Activated CD4-positive, alpha-beta memory T cell treated with anti-CD3 and anti-CD28 coated beads, Interleukin-2, amount 10 ng/mL, durations not matched to agents 7 days and 5 days (primary cell): Measurements from ENCODE around the gene TMC8. TPM values are rescaled to one million over a fixed set of nuclear protein-coding genes. Genes with fewer than 3 reads are reported as not detected.
A peak's percentile ranks its signal among the peaks of the same experiment; 100 is the strongest.
"Not testable (repeated sequence)": the region's sequence is repeated elsewhere in the genome, so short reads cannot be mapped to it uniquely, and the experiment has no call there.

Experiments
- CTCF ChIA-PET: fragments of 350-600 bp; sonication (Branson Sonifier 250); formaldehyde crosslinking; loops from one replicate; lab custom pipeline; 2021; ENCODE audit warnings: antibody characterized with exemption, inconsistent platforms; lab: Charles Lee
- POLR2A ChIA-PET: fragments of 350-600 bp; sonication (Branson Sonifier 250); formaldehyde crosslinking; loops from one replicate; lab custom pipeline; 2021; ENCODE audit warnings: antibody characterized with exemption; lab: Charles Lee
- DNase-seq: peaks from one replicate; pipeline ENCODE4 v3.0.0-alpha.2; 2020
- H3K27ac Mint-ChIP-seq: one replicate; pipeline ENCODE4 v1.8.0; 2021; ENCODE audit warnings: mild to moderate bottlenecking, mixed read lengths
- H3K27me3 Mint-ChIP-seq: one replicate; pipeline ENCODE4 v1.8.0; 2021; ENCODE audit warnings: mixed read lengths
- H3K36me3 Mint-ChIP-seq: one replicate; pipeline ENCODE4 v1.8.0; 2021; ENCODE audit warnings: low read depth, mixed read lengths
- H3K4me1 Mint-ChIP-seq: one replicate; pipeline ENCODE4 v1.8.0; 2021; ENCODE audit warnings: mixed read lengths
- H3K4me3 Mint-ChIP-seq: one replicate; pipeline ENCODE4 v1.8.0; 2021; ENCODE audit warnings: mild to moderate bottlenecking, mixed read lengths
- H3K9me3 Mint-ChIP-seq: one replicate; pipeline ENCODE4 v1.8.0; 2021; ENCODE audit warnings: mixed read lengths
- total RNA-seq, 2 experiments: library from RNA; stranded (reverse); gene quantifications; one replicate each; pipeline ENCODE4 v1.2.3, GENCODE V29; 2021

The TMC8 gene
- total RNA-seq, 2 experiments from 2014 or later, result 316 to 334 TPM

DNA sequence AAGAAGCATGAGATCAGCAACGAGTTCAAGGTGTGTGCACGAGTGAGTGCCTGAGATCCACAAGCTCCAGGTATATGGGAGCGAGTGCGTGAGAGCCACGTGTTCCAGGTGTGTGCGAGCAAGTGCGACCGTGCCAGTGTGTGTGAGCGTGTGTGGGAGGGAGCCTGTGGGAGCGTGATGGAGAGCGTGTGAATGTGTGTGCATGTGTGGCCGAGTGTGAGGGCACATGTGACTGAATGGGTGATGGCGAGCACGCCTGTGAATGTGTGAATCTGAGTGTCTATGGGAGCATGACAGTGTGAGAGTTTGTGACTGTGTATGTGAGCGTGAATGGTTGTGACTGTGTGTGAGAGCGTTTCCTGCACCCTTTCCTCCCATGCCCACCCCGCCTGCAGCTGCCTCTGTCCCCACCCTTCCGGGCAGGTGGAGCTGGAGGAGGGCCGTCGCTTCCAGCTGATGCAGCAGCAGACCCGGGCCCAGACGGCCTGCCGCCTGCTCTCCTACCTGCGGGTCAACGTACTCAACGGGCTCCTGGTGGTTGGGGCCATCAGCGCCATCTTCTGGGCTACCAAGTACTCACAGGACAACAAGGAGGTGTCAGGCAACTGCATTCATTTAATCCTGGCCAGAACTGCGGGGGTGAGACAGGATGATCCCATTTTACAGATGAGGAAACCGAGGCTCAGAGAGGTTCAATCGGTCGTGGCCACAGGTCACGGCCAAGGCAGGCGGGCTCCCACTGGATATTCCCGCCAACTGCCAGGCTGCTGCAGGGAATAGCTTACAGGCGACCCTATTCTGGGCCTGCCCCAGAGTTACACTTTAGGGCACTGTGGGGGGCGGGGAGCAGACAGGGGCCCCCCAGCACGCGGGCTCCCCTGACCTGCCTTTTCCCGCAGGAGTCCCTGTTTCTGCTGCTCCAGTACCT, 3.7 kb downstream of the TMC8 start:
- H3K36me3 Mint-ChIP-seq, result peaks cover 72% of the 10 kb centered on the region
- peak overlapping the region; percentile 89 for H3K27ac Mint-ChIP-seq
- H3K4me1 Mint-ChIP-seq, result peaks cover 74% of the 10 kb centered on the region
- peak; percentile 88 for DNase-seq
- H3K9me3 Mint-ChIP-seq, result no peaks in the 10 kb centered on the region
- ChIA-PET POLR2A (interaction anchor here (1.5 to 16.9 kb wide), 6 partner anchors 9 to 53 kb away, joined by 5 to 332 read pairs (median 12); partner anchors contain the start of genes AFMID, TK1, TMC6 and TMC8), CTCF (interaction anchor here (0.6 to 8.2 kb wide), 13 partner anchors 10 to 153 kb away, joined by 3 to 106 read pairs (median 4); partner anchors contain the start of gene TMC6)
- H3K4me3 Mint-ChIP-seq, result peak overlapping the region; percentile 87
- no peaks in the 10 kb centered on the region for H3K27me3 Mint-ChIP-seq

DNA sequence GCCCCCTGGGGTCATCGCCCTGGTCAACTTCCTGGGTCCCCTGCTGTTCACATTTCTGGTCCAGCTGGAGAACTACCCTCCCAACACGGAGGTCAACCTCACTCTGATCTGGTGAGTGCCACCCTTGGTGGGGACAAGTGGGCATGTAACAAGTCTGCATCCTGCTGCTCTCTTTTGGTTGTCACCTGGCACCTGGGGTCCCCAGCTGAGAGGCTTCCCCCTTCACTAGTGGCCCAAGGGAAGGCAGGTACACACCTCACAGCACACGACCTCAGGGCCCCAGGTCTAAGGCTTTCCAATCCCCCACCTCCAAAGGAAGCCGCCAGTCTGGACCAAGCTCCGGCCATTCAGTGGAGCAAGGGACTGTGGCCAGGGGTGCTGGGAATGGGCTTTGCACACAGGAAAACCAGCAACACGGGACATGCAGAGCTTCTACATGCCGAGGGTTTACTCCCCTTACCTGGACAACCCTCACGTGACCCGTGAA, 4.4 kb downstream of the TMC8 start:
- Mint-ChIP-seq H3K27ac (no peak overlapping the region), H3K4me3 (no peak overlapping the region), H3K9me3 (no peaks in the 10 kb centered on the region), H3K27me3 (no peaks in the 10 kb centered on the region), H3K36me3 (peaks cover 75% of the 10 kb centered on the region), H3K4me1 (peaks cover 72% of the 10 kb centered on the region)
- ChIA-PET POLR2A (interaction anchor here (1.5 to 16.9 kb wide), 6 partner anchors 9 to 52 kb away, joined by 5 to 332 read pairs (median 12); partner anchors contain the start of genes AFMID, TK1, TMC6 and TMC8), CTCF (interaction anchor here (1.0 to 8.2 kb wide), 12 partner anchors 10 to 116 kb away, joined by 3 to 106 read pairs (median 4); partner anchors contain the start of gene TMC6)
- no peak for DNase-seq

DNA sequence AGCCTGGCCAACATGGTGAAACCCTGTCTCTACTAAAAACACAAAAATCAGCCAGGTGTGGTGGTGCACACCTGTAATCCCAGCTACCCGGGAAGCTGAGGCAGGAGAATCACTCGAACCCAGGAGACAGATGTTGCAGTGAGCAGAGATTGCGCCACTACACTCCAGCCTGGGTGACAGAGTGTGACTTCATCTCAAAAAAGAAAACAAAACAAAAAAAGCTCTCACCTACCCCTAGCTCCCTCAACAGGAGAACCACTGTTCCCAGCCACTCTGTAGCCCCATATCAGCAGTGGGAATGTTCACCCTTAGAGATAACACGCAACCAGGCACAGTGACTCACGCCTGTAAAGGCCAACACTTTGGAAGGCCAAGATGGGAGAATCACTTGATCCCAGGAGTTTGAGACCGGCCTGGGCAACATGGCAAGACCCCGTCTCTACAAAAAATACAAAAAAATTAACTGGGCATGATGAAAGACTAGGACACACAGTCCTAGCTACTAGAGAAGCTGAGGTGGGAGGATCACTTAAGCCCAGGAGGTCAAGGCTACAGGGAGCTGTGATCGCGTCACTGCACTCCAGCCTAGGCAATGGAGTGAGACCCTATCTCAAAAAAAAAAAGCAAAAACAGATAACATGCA, 5.4 kb downstream of the TMC8 start:
- no peak for DNase-seq
- peak overlapping the region; percentile 58 for H3K27ac Mint-ChIP-seq
- H3K4me3 Mint-ChIP-seq, result no peak overlapping the region
- H3K9me3 Mint-ChIP-seq, result no peaks in the 10 kb centered on the region
- no peaks in the 10 kb centered on the region for H3K27me3 Mint-ChIP-seq
- CTCF ChIA-PET, result interaction anchor here (0.9 to 8.2 kb wide), 7 partner anchors 12 to 72 kb away, joined by 3 to 106 read pairs (median 4); partner anchors contain the start of gene TMC6
- POLR2A ChIA-PET, result interaction anchor here (1.4 to 16.9 kb wide), 6 partner anchors 8 to 51 kb away, joined by 4 to 332 read pairs (median 12); partner anchors contain the start of genes AFMID, TK1, TMC6 and TMC8
- peaks cover 76% of the 10 kb centered on the region for H3K4me1 Mint-ChIP-seq
- peaks cover 76% of the 10 kb centered on the region for H3K36me3 Mint-ChIP-seq

DNA sequence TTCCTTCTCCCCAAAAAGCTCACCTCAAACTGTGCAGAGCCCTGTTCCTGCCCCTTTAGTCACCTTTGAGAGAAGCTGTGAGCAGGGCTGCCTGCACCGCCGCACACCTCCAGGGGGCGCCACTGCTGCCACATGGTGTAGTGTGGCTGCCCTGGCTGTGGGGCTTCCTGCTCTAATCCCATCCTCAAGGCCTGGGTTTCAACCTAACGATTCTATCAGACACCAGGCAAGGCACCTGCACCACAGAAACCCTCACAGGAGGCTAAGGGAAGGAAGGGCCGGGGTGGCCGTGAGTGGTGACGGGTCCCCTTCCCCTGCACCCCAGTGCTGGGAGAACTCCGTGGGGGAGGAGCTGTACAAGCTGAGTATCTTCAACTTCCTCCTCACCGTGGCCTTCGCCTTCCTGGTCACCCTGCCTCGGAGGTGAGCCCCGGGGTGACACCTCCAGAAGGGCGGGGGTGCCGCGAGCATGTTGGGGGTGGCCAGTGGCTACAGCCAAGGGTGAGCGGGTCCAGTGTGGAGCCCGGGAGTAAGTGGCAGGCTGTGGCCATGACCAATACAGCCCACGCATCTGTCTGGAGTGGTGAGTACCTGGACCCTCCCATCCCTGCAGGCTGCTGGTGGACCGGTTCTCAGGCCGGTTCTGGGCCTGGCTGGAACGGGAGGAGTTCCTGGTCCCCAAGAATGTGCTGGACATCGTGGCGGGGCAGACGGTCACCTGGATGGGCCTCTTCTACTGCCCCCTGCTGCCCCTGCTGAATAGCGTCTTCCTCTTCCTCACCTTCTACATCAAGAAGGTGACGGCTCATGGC, 7.0 kb downstream of the TMC8 start:
- DNase-seq, result peak; percentile 60
- H3K4me1 Mint-ChIP-seq, result peaks cover 89% of the 10 kb centered on the region
- POLR2A ChIA-PET, result interaction anchor here (0.6 to 14.6 kb wide), 10 partner anchors 13 to 179 kb away, joined by 3 to 332 read pairs (median 5); partner anchors contain the start of genes SYNGR2, TK1, TMC6 and TMC8
- H3K27me3 Mint-ChIP-seq, result no peaks in the 10 kb centered on the region
- peaks cover 80% of the 10 kb centered on the region for H3K36me3 Mint-ChIP-seq
- no peak overlapping the region for H3K4me3 Mint-ChIP-seq
- CTCF ChIA-PET, result interaction anchor here (0.6 to 8.2 kb wide), 11 partner anchors 9 to 294 kb away, joined by 3 to 106 read pairs (median 5); partner anchors contain the start of genes C17orf99 and TMC6
- H3K27ac Mint-ChIP-seq, result peak overlapping the region; percentile 76
- H3K9me3 Mint-ChIP-seq, result no peaks in the 10 kb centered on the region

DNA sequence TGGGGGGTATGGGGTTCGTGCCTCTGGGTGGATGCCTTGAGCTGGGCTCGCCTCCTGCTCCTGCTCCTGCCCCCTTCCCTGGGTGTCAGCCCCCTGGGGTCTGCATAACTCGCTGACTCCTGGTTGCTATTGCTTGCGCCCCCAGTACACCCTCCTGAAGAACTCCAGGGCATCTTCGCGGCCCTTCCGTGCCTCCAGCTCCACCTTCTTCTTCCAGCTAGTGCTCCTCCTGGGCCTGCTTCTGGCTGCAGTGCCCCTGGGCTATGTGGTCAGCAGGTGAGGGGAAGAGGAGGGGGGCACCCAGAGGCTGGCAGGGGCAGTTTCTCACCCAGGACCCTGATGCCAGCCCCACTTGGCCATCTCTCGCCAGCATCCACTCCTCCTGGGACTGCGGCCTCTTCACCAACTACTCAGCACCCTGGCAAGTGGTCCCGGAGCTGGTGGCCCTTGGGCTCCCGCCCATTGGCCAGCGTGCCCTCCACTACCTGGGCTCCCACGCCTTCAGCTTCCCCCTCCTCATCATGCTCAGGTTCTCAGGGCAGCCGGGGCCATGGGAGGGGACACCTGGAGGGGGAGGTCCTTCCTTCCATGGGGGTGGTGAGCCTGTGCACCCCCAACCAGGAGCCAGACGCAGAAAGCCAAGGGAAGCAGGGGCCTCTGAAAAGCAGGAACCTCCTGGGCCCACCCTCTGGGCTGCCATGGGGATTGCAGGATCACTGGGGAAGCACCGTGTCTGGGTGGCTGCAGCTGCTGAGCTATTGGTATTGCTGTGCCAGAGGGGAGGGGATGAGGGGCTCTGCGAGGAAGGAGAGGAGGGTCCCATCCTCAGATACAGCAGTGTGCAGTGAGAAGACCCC, 7.9 kb downstream of the TMC8 start:
- DNase-seq, result no peak
- H3K9me3 Mint-ChIP-seq, result no peaks in the 10 kb centered on the region
- H3K27ac Mint-ChIP-seq, result peak overlapping the region; percentile 76
- ChIA-PET CTCF (interaction anchor here (0.6 to 8.2 kb wide), 10 partner anchors 8 to 295 kb away, joined by 3 to 106 read pairs (median 6); partner anchors contain the start of genes C17orf99 and TMC6), POLR2A (interaction anchor here (0.9 to 14.6 kb wide), 9 partner anchors 14 to 180 kb away, joined by 3 to 332 read pairs (median 5); partner anchors contain the start of genes SYNGR2, TK1, TMC6 and TMC8)
- peaks cover 74% of the 10 kb centered on the region for H3K36me3 Mint-ChIP-seq
- H3K4me3 Mint-ChIP-seq, result no peak overlapping the region
- peaks cover 84% of the 10 kb centered on the region for H3K4me1 Mint-ChIP-seq
- H3K27me3 Mint-ChIP-seq, result no peaks in the 10 kb centered on the region

DNA sequence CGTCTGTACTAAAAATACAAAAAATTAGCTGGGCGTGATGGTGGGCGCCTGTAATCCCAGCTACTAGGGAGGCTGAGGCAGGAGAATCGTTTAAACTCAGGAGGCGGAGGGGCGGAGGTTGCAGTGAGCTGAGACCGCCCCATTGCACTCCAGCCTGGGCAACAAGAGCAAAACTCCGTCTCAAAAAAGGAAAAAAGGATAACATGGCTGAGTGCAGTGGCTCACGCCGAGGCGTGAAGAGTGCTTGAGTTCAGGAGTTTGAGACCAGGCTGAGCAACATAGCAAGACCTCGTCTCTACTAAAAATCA, 9.2 kb downstream of the TMC8 start:
- not testable (repeated sequence) for H3K27me3 Mint-ChIP-seq, H3K9me3 Mint-ChIP-seq, DNase-seq
- peaks cover 60% of the 10 kb centered on the region for H3K36me3 Mint-ChIP-seq
- H3K4me3 Mint-ChIP-seq, result peak overlapping the region; percentile 15
- H3K4me1 Mint-ChIP-seq, result peaks cover 70% of the 10 kb centered on the region
- H3K27ac Mint-ChIP-seq, result peak overlapping the region; percentile 82
- POLR2A ChIA-PET, result interaction anchor here (0.7 to 14.6 kb wide), 16 partner anchors 13 to 242 kb away, joined by 3 to 332 read pairs (median 4); partner anchors contain the start of genes AFMID, SYNGR2, TK1 and TMC6
- CTCF ChIA-PET, result interaction anchor here (0.6 to 8.2 kb wide), 11 partner anchors 10 to 680 kb away, joined by 3 to 106 read pairs (median 5); partner anchors contain the start of genes TMC6 and TMC8

DNA sequence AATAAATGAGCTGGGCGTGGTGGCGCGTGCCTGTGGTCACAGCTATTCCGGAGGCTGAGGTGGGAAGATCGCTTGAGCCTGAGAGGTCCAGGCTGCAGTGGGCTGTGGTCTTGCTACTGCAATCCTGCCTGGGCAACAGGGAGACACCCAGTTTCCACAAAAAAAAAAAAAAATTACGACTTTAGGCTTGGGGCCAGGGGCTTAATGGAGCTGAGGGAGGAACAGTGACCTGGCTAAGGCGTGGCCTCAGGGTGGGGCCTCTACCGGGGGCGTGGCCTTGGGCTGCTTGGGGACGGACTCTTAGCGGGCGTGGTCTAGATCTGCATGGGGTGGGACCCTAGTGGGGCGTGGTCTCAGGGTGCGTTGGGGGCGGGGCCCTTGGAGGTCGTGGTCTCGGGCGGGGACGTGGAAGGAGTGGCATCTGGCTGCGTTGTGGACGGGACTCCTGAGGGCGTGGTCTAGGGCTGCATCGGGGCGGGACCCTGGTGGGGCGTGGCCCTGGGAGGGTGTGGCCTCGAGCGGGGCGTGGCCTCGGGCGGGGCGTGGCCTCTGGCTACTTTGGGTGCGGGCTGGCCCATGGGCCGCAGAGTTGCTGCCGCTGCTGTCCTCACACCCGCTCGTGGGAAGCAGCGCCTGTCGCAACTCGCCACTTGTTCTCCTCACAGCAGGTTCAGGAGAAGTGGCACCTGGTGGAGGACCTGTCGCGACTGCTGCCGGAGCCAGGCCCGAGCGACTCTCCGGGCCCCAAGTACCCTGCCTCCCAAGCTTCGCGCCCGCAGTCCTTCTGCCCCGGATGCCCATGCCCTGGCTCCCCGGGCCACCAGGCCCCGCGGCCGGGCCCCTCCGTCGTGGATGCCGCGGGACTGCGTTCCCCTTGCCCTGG, 9.8 kb downstream of the TMC8 start:
- no peaks in the 10 kb centered on the region for H3K27me3 Mint-ChIP-seq
- peaks cover 65% of the 10 kb centered on the region for H3K4me1 Mint-ChIP-seq
- peak overlapping the region; percentile 15 for H3K4me3 Mint-ChIP-seq
- peak; percentile 99 for DNase-seq
- H3K9me3 Mint-ChIP-seq, result no peaks in the 10 kb centered on the region
- H3K27ac Mint-ChIP-seq, result peak overlapping the region; percentile 82
- CTCF ChIA-PET, result interaction anchor here (0.6 to 8.2 kb wide), 11 partner anchors 9 to 681 kb away, joined by 3 to 106 read pairs (median 5); partner anchors contain the start of genes TMC6 and TMC8
- POLR2A ChIA-PET, result interaction anchor here (0.7 to 14.6 kb wide), 16 partner anchors 12 to 241 kb away, joined by 3 to 332 read pairs (median 4); partner anchors contain the start of genes AFMID, TK1, TMC6 and TMC8
- H3K36me3 Mint-ChIP-seq, result peaks cover 56% of the 10 kb centered on the region

DNA sequence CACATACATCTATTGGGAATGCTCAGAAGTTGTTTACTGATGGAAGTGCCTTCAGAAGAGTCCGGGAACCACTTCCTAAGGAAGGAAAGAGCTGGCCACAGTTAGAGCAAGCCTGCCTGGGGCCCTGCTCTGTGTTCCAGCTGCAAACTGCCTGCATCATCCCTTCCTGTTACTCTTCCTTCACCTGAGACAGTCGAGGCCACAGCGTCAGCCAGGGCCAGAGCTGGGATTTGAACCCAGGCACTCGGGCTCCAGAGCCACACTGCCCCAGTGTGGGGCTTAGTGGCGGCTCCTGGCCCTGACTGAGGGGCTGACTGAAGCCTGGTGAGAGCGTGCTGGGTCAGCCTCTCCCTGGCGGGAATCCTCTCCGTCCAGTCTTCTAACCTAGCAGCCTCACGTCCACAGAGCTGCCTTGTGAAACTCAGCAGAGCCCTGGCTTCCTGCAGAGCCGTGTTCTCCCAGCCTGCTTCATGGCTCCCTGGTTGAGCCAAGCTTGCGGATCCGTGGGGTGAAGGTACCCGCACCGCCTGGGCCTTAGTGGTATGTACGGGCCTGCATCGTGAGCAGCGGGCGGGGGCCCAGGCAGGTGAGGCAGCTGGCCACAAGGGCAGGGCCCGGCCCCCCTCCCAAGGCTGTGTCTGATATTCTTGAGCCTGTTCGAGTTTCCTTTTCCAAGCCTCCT, 11.0 kb downstream of the TMC8 start:
- ChIA-PET POLR2A (interaction anchor here (0.6 to 14.6 kb wide), 11 partner anchors 14 to 35 kb away, joined by 3 to 332 read pairs (median 4); partner anchors contain the start of genes TMC6 and TMC8), CTCF (interaction anchor here (1.3 kb wide), 1 partner anchor 9 kb away, joined by 3 read pairs; no protein-coding TSS in a partner anchor)
- peaks cover 54% of the 10 kb centered on the region for H3K4me1 Mint-ChIP-seq
- no peak overlapping the region for H3K27ac Mint-ChIP-seq
- no peaks in the 10 kb centered on the region for H3K27me3 Mint-ChIP-seq
- H3K9me3 Mint-ChIP-seq, result no peaks in the 10 kb centered on the region
- no peak for DNase-seq
- peaks cover 44% of the 10 kb centered on the region for H3K36me3 Mint-ChIP-seq
- H3K4me3 Mint-ChIP-seq, result no peak overlapping the region

DNA sequence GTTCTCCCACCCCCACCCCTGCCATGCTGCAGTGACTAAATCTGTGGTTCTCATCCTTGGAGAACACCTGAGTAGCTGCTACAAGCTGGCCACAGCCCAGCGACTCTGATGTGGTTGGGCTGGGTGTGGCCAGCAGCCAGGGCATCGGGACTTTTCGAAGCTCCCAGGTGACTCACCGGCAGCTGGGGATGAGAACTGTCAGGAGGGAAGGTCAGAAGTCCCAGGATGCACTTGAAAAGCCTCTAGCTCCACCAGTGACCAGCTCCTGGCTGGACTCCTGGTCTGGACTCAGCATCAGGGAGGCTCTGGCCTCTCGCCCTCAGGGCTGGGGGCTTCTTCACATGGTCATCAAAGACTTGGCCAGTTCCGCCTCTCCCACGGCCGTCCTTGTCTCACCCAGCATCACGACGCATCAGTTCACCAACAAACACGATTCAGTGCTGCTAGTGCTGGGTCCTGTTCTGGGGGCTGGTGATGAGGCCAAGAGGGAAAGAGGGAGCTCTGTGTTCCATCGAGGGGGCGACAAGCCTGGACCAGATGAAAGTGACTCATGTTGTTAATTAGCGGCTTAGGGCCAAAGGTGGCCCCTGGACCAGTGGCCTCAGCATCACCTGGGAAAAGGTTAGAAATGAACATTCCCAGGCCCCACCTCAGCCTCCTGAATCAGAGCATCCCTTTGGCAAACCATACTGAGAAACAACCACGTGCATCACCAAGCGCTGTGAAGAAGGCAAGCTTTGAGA, 11.7 kb downstream of the TMC8 start:
- Mint-ChIP-seq H3K27ac (no peak overlapping the region), H3K36me3 (peaks cover 37% of the 10 kb centered on the region), H3K4me1 (peaks cover 46% of the 10 kb centered on the region), H3K9me3 (no peaks in the 10 kb centered on the region), H3K4me3 (no peak overlapping the region), H3K27me3 (no peaks in the 10 kb centered on the region)
- DNase-seq, result no peak
- ChIA-PET POLR2A (interaction anchor here (0.6 to 14.6 kb wide), 10 partner anchors 11 to 34 kb away, joined by 3 to 332 read pairs (median 4); partner anchors contain the start of genes TMC6 and TMC8), CTCF (interaction anchor here (1.3 kb wide), 1 partner anchor 10 kb away, joined by 3 read pairs; no protein-coding TSS in a partner anchor)
